Endothelial cell of umbilical vein (primary cell): ENCODE results near the gene CXCR4. TPM values are rescaled to one million over a fixed set of nuclear protein-coding genes. Genes with fewer than 3 reads are reported as not detected.

Source experiments
- BruUV-seq: library from RNA; stranded (reverse); fragments of 400-500 nt; replicated peaks from 2 replicates; lab custom pipeline; 2021; lab: Mats Ljungman, UMichigan
- CTCF ChIA-PET: fragments of 300-600, 350-600 bp; sonication (Branson Sonifier 250); formaldehyde crosslinking; loops from one replicate; lab custom pipeline; 2021; ENCODE audit warnings: antibody characterized with exemption, inconsistent platforms; lab: Charles Lee
- POLR2A ChIA-PET: fragments of 300-600, 350-600 bp; sonication (Branson Sonifier 250); formaldehyde crosslinking; loops from one replicate; lab custom pipeline; 2021; ENCODE audit warnings: antibody characterized with exemption, inconsistent platforms; lab: Charles Lee
- DNase-seq: peaks from one replicate; pipeline ENCODE4 v3.0.0-alpha.2; 2011; ENCODE audit warnings: low read depth, low spot score
- FAIRE-seq: peaks from 2 replicates; lab custom pipeline; 2011; peaks lifted over from hg19 to GRCh38; lab: Jason Lieb, UNC
- H2AFZ ChIP-seq: 2 replicates; pipeline ENCODE4 v1.6.0; 2012; ENCODE audit warnings: low read depth, low read length, control low read depth, inconsistent platforms
- H3K27ac ChIP-seq: 2 replicates; pipeline ENCODE4 v1.5.1; 2011; ENCODE audit warnings: low read depth, mild to moderate bottlenecking, control low read depth, low read length, moderate library complexity; ENCODE audit not compliant: insufficient read depth
- H3K27me3 ChIP-seq, 2 experiments: 2 replicates each; pipeline versions ENCODE4 v1.6.0 to v1.6.1; 2011; ENCODE audit warnings: low read length in 2 of 2, mixed read lengths in 1 of 2; ENCODE audit not compliant: control insufficient read depth in 2 of 2, insufficient read depth in 2 of 2
- H3K36me3 ChIP-seq, 2 experiments: 2 replicates in 1 of 2; 3 replicates in 1 of 2; pipeline ENCODE4 v1.5.1; 2011; ENCODE audit warnings: low read length in 2 of 2, mild to moderate bottlenecking in 1 of 2, moderate library complexity in 1 of 2; ENCODE audit not compliant: control insufficient read depth in 2 of 2, insufficient read depth in 2 of 2; ENCODE audit errors: extremely low read depth in 1 of 2
- H3K4me1 ChIP-seq: 3 replicates; pipeline ENCODE4 v1.5.1; 2011; ENCODE audit warnings: mild to moderate bottlenecking, low read length; ENCODE audit not compliant: control insufficient read depth, insufficient read depth; ENCODE audit errors: extremely low read depth
- H3K4me2 ChIP-seq: 2 replicates; pipeline ENCODE4 v1.6.1; 2011; ENCODE audit warnings: low read length, control low read depth, mixed read lengths; ENCODE audit not compliant: insufficient read depth
- H3K4me3 ChIP-seq, 3 experiments: fragments of 200-600 bp in 1 of 3; sonication (generic), shearing (Covaris generic) in 1 of 3; replicated peaks in 1 of 3; 2 replicates each; pipeline ENCODE4 v1.5.1; 2011 to 2016; ENCODE audit warnings: control low read depth in 3 of 3, low read length in 3 of 3, mild to moderate bottlenecking in 2 of 3, inconsistent platforms in 1 of 3, low read depth in 1 of 3, moderate library complexity in 1 of 3; ENCODE audit not compliant: insufficient read depth in 1 of 3
- H3K79me2 ChIP-seq: 2 replicates; pipeline ENCODE4 v1.6.0; 2012; ENCODE audit warnings: low read length, inconsistent platforms; ENCODE audit not compliant: control insufficient read depth, insufficient read depth
- H3K9ac ChIP-seq: replicated peaks from 2 replicates; pipeline ENCODE3; 2011; ENCODE audit warnings: low read length, control low read depth; ENCODE audit not compliant: insufficient read depth; ENCODE audit errors: extremely low read depth
- H3K9me1 ChIP-seq: replicated peaks from 3 replicates; pipeline ENCODE4 v1.6.0; 2011; ENCODE audit warnings: mild to moderate bottlenecking, low read length; ENCODE audit not compliant: control insufficient read depth, insufficient read depth; ENCODE audit errors: extremely low read depth
- H3K9me3 ChIP-seq: replicated peaks from 2 replicates; pipeline ENCODE4 v1.5.1; 2012; ENCODE audit warnings: low read length, inconsistent platforms; ENCODE audit not compliant: control insufficient read depth, insufficient read depth
- H4K20me1 ChIP-seq: replicated peaks from 2 replicates; pipeline ENCODE3; 2011; ENCODE audit warnings: mild to moderate bottlenecking, low read length; ENCODE audit not compliant: control insufficient read depth, insufficient read depth; ENCODE audit errors: extremely low read depth
- CTCF ChIP-seq, 2 donors: IDR thresholded peaks; 1 replicate in 1 of 2; 2 replicates in 1 of 2; pipeline ENCODE4 v1.5.1; 2011; ENCODE audit warnings: low read length in 2 of 2, mild to moderate bottlenecking in 2 of 2, moderate library complexity in 2 of 2, control low read depth in 1 of 2, inconsistent platforms in 1 of 2, low read depth in 1 of 2; ENCODE audit not compliant: insufficient read depth in 1 of 2; ENCODE audit errors: extremely low read depth in 1 of 2
- EZH2 ChIP-seq: IDR thresholded peaks from 2 replicates; pipeline ENCODE4 v1.6.1; 2012; ENCODE audit warnings: borderline replicate concordance, low read depth, mild to moderate bottlenecking, moderate library complexity, low read length, inconsistent platforms; ENCODE audit not compliant: severe bottlenecking
- FOS ChIP-seq: IDR thresholded peaks from 2 replicates; pipeline ENCODE4 v1.6.1; 2011; ENCODE audit warnings: mild to moderate bottlenecking, low read length, moderate library complexity, borderline replicate concordance; ENCODE audit not compliant: insufficient read depth
- GATA2 ChIP-seq: IDR thresholded peaks from 2 replicates; pipeline ENCODE4 v1.7.0; 2011; ENCODE audit warnings: low read depth, mild to moderate bottlenecking, moderate library complexity, mixed read lengths, low read length; ENCODE audit not compliant: insufficient read length, insufficient read depth
- JUN ChIP-seq: IDR thresholded peaks from 2 replicates; pipeline ENCODE4 v1.6.1; 2011; ENCODE audit warnings: borderline replicate concordance, low read depth; ENCODE audit not compliant: insufficient read length, insufficient read depth
- MAX ChIP-seq: IDR thresholded peaks from 2 replicates; pipeline ENCODE4 v1.6.1; 2011; ENCODE audit not compliant: insufficient read depth, insufficient read length
- MYC ChIP-seq: IDR thresholded peaks from one replicate; pipeline ENCODE4 v1.6.1; 2011; ENCODE audit warnings: mild to moderate bottlenecking, low read depth, low read length
- POLR2A ChIP-seq: IDR thresholded peaks from 2 replicates; pipeline ENCODE4 v1.6.1; 2012; ENCODE audit warnings: low read depth, mild to moderate bottlenecking, control low read depth, low read length
- POLR2AphosphoS5 ChIP-seq: IDR thresholded peaks from 2 replicates; pipeline ENCODE4 v1.6.1; 2012; ENCODE audit warnings: low read depth, mild to moderate bottlenecking, control low read depth, low read length, moderate library complexity; ENCODE audit not compliant: insufficient read depth
- dilution Hi-C: fragments of 300-500 bp; cut with MboI; formaldehyde crosslinking; loops from one replicate; pipeline ENCODE4 v1.15.0; 2019; ENCODE audit warnings: low sequenced_read_pairs; ENCODE audit not compliant: extremely low pct_ligation_motif_present
- intact Hi-C: fragments of 100-400 bp; cut with micrococcal nuclease; formaldehyde crosslinking; loops from one replicate; pipeline ENCODE4 v1.10.0; 2022
- polyA plus RNA-seq, 4 experiments: library from polyadenylated mRNA; depleted of rRNA in 3 of 4; stranded (reverse) in 3 of 4; unstranded in 1 of 4; fragments of >200 nt; gene quantifications; 2 replicates each; pipeline versions ENCODE4 v1.2.1 to v1.2.3, GENCODE V29; 2011 to 2012; ENCODE audit warnings: missing spikeins in 1 of 4
- total RNA-seq: library from RNA; stranded (reverse); gene quantifications from 2 replicates; pipeline ENCODE4 v1.2.3, GENCODE V29; 2021

The CXCR4 gene
- total and polyA plus RNA-seq, 2 donors (not counting 3 experiments of a cell fraction or from before 2014, with no cell fraction given): 42.2 to 52.4 TPM

- dilution Hi-C loops (no loop called here), intact Hi-C loops (no loop called here)
- H3K4me3 ChIP-seq: no peak overlapping the region
- no TSS peak for BruUV-seq
- no peaks in the 10 kb centered on the region for H3K79me2 ChIP-seq
- no peaks in the 10 kb centered on the region for H3K27me3 ChIP-seq
- no peak overlapping the region for H3K4me2 ChIP-seq
- DNase-seq: no peak
- H3K36me3 ChIP-seq: no peaks in the 10 kb centered on the region
- no peaks in the 10 kb centered on the region for H3K4me1 ChIP-seq
- ChIA-PET POLR2A (interaction anchor here (0.6 kb wide), 1 partner anchor 145 kb away, joined by 5 read pairs; no protein-coding TSS in a partner anchor), CTCF (no interaction called here)
- H2AFZ ChIP-seq: no peak overlapping the region
- H3K9ac ChIP-seq: no peak overlapping the region
- TF ChIP-seq EZH2 (no peak), CTCF (IDR thresholded peaks at IDR 0.05; ENCODE audit: extremely low read depth in 1 of 2, insufficient read depth in 1 of 2, low read depth in 1 of 2, low read length in 2 of 2) (no peak), GATA2 (no peak), POLR2AphosphoS5 (no peak), POLR2A (no peak), MYC (no peak), MAX (no peak), FOS (no peak), JUN (no peak)
- H3K9me1 ChIP-seq: no peaks in the 10 kb centered on the region
- no peaks in the 10 kb centered on the region for H3K9me3 ChIP-seq
- no peak for FAIRE-seq
- no peaks in the 10 kb centered on the region for H4K20me1 ChIP-seq
- H3K27ac ChIP-seq: no peak overlapping the region
Observed at GRCh38 chr2:136134126-136134525, 16.2 kb upstream of the CXCR4 start.
